PC-9 (cell line): Measurements from ENCODE around the gene FBXO38.

ENCODE experiments used
- EZH2 ChIP-seq: fragments of 200-600 bp; sonication (generic); IDR thresholded peaks from 2 replicates; pipeline ENCODE4 v1.8.0; 2017; ENCODE audit warnings: antibody characterized with exemption, low read depth
- TF ChIP-seq, protein P1 (sequence below): fragments of 200-600 bp; sonication (generic); conservative IDR thresholded peaks from 2 replicates; pipeline ENCODE4 v1.6.1; 2017; ENCODE audit warnings: mixed run types, antibody characterized with exemption, mild to moderate bottlenecking, moderate library complexity

GRCh38 chr5:148437249-148437648 is 53.5 kb downstream of the FBXO38 start:
- no peak for TF ChIP-seq EZH2
- TF ChIP-seq, protein P1, sequence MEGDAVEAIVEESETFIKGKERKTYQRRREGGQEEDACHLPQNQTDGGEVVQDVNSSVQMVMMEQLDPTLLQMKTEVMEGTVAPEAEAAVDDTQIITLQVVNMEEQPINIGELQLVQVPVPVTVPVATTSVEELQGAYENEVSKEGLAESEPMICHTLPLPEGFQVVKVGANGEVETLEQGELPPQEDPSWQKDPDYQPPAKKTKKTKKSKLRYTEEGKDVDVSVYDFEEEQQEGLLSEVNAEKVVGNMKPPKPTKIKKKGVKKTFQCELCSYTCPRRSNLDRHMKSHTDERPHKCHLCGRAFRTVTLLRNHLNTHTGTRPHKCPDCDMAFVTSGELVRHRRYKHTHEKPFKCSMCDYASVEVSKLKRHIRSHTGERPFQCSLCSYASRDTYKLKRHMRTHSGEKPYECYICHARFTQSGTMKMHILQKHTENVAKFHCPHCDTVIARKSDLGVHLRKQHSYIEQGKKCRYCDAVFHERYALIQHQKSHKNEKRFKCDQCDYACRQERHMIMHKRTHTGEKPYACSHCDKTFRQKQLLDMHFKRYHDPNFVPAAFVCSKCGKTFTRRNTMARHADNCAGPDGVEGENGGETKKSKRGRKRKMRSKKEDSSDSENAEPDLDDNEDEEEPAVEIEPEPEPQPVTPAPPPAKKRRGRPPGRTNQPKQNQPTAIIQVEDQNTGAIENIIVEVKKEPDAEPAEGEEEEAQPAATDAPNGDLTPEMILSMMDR: no peak
